A549 treated with AZD9567 at 1 μM for 4 hours (cell line): Measurements from ENCODE around the gene FBXW5. TPM values are rescaled to one million over a fixed set of nuclear protein-coding genes. Genes with fewer than 3 reads are reported as not detected.

Experiments used
- total RNA-seq: library from RNA; stranded (reverse); fragments of 200-300 nt; extraction: Qiagen RNA extraction; gene quantifications from 5 replicates; pipeline ENCODE4 v1.2.3, GENCODE V29; 2022; ENCODE audit not compliant: insufficient read depth

Gene FBXW5
- 62.3 to 108 TPM (median 104 TPM) in 5 replicates for total RNA-seq

GRCh38 chr9:136944519-136945332 is at the start of gene FBXW5, which contains the start of gene C8G:
Gene FBXW5, minus strand, starts transcription at chr9:136944738. Its CDS starts 655 bp downstream, at chr9:136944083.
Gene C8G, plus strand, starts transcription at chr9:136945243. Its CDS starts 78 bp downstream, at chr9:136945321.

GRCh38 chr9:136991993-136992818 is 47.7 kb upstream of the FBXW5 start, which contains the start of gene PAXX:
Gene PAXX, plus strand, starts transcription at chr9:136992422. Its CDS starts 22 bp downstream, at chr9:136992444.

GRCh38 chr9:136982232-136983051 is 37.9 kb upstream of the FBXW5 start, which contains the start of gene LCNL1:
Gene LCNL1, plus strand, starts transcription at chr9:136982993. Its CDS starts 594 bp downstream, at chr9:136983587.

GRCh38 chr9:136977223-136977622 is 32.7 kb upstream of the FBXW5 start, which contains the start of gene PTGDS:
Gene PTGDS, plus strand, starts transcription at chr9:136977504. Its CDS starts 75 bp downstream, at chr9:136977579.

GRCh38 chr9:136951541-136952320 is 7.2 kb upstream of the FBXW5 start, which contains the start of gene LCN12:
Gene LCN12, plus strand, starts transcription at chr9:136952273. Its CDS starts 55 bp downstream, at chr9:136952328.

Other genes starting within 250 kb of the FBXW5 start
- gene DIPK1B, start 232.2 kb downstream of the FBXW5 start, total RNA-seq = 3.7 to 8.1 TPM (median 7.0 TPM) in 5 replicates
- gene LCN10, start 201.8 kb downstream of the FBXW5 start, total RNA-seq = not detected in 5 replicates
- not detected in 5 replicates for gene LCN6, start 196.2 kb downstream of the FBXW5 start, total RNA-seq
- not detected in 5 replicates for gene LCN8, start 186.5 kb downstream of the FBXW5 start, total RNA-seq
- 0.05 to 0.08 TPM (median 0.05 TPM) in 3 of 5 replicates, not detected in the others for gene LCN15, start 180.2 kb downstream of the FBXW5 start, total RNA-seq
- 58.2 to 81.2 TPM (median 76.7 TPM) in 5 replicates for gene TMEM141, start 153.4 kb downstream of the FBXW5 start, total RNA-seq
- 0.39 to 0.89 TPM (median 0.44 TPM) in 4 of 5 replicates, not detected in the other for gene CCDC183, start 148.4 kb downstream of the FBXW5 start, total RNA-seq
- 56.0 to 85.9 TPM (median 80.1 TPM) in 5 replicates for gene RABL6, start 136.8 kb downstream of the FBXW5 start, total RNA-seq
- gene AJM1, start 102.3 kb downstream of the FBXW5 start, total RNA-seq = 1.9 to 5.0 TPM (median 4.5 TPM) in 5 replicates
- gene PHPT1, start 95.3 kb downstream of the FBXW5 start, total RNA-seq = 301 to 333 TPM (median 305 TPM) in 5 replicates
- gene MAMDC4, start 92.4 kb downstream of the FBXW5 start, total RNA-seq = 3.8 to 5.7 TPM (median 4.6 TPM) in 5 replicates
- 355 to 516 TPM (median 465 TPM) in 5 replicates for gene EDF1, start 78.4 kb downstream of the FBXW5 start, total RNA-seq
- 28.1 to 60.7 TPM (median 48.5 TPM) in 5 replicates for gene TRAF2, start 58.2 kb downstream of the FBXW5 start, total RNA-seq
- 1.0 to 1.7 TPM (median 1.3 TPM) in 4 of 5 replicates, not detected in the other for gene C8G, start 505 bp upstream of the FBXW5 start, total RNA-seq
- 1.3 to 2.0 TPM (median 1.6 TPM) in 4 of 5 replicates, not detected in the other for gene LCN12, start 7.5 kb upstream of the FBXW5 start, total RNA-seq
- gene PTGDS, start 32.8 kb upstream of the FBXW5 start, total RNA-seq = 0.14 to 0.73 TPM (median 0.66 TPM) in 4 of 5 replicates, not detected in the other
- 0.02 to 0.14 TPM (median 0.10 TPM) in 4 of 5 replicates, not detected in the other for gene LCNL1, start 38.3 kb upstream of the FBXW5 start, total RNA-seq
- 24.8 to 86.1 TPM (median 80.8 TPM) in 5 replicates for gene PAXX, start 47.7 kb upstream of the FBXW5 start, total RNA-seq
- 4.0 to 4.9 TPM (median 4.4 TPM) in 4 of 5 replicates, not detected in the other for gene CLIC3, start 51.8 kb upstream of the FBXW5 start, total RNA-seq
- 20.0 to 29.5 TPM (median 27.5 TPM) in 5 replicates for gene ABCA2, start 83.5 kb upstream of the FBXW5 start, total RNA-seq
- 0.03 to 0.09 TPM (median 0.03 TPM) in 4 of 5 replicates, not detected in the other for gene FUT7, start 87.3 kb upstream of the FBXW5 start, total RNA-seq
- 49.4 to 88.3 TPM (median 87.7 TPM) in 5 replicates for gene NPDC1, start 101.4 kb upstream of the FBXW5 start, total RNA-seq
- 1.4 to 3.0 TPM (median 2.6 TPM) in 5 replicates for gene ENTPD2, start 109.3 kb upstream of the FBXW5 start, total RNA-seq
- gene SAPCD2, start 125.8 kb upstream of the FBXW5 start, total RNA-seq = 14.9 to 28.4 TPM (median 24.6 TPM) in 5 replicates
- 9.8 to 16.4 TPM (median 11.7 TPM) in 5 replicates for gene UAP1L1, start 132.8 kb upstream of the FBXW5 start, total RNA-seq
- gene MAN1B1, start 142.2 kb upstream of the FBXW5 start, total RNA-seq = 40.8 to 56.5 TPM (median 52.7 TPM) in 5 replicates
- 65.1 to 122 TPM (median 115 TPM) in 5 replicates for gene DPP7, start 170.0 kb upstream of the FBXW5 start, total RNA-seq
- 0.19 to 0.95 TPM (median 0.29 TPM) in 4 of 5 replicates, not detected in the other for gene GRIN1, start 194.4 kb upstream of the FBXW5 start, total RNA-seq
- 0.99 to 1.8 TPM (median 1.3 TPM) in 4 of 5 replicates, not detected in the other for gene LRRC26, start 225.3 kb upstream of the FBXW5 start, total RNA-seq
- gene TMEM210, start 227.3 kb upstream of the FBXW5 start, total RNA-seq = not detected in 5 replicates
- gene ANAPC2, start 243.8 kb upstream of the FBXW5 start, total RNA-seq = 23.3 to 39.2 TPM (median 38.3 TPM) in 5 replicates
- 119 to 158 TPM (median 150 TPM) in 5 replicates for gene SSNA1, start 243.9 kb upstream of the FBXW5 start, total RNA-seq